H1 (cell line): ENCODE results near the gene SORCS3. TPM values are rescaled to one million over a fixed set of nuclear protein-coding genes. Genes with fewer than 3 reads are reported as not detected.

ENCODE experiments used
- CTCF ChIA-PET: fragments of 300-600 bp; sonication (Branson Sonifier 250); formaldehyde crosslinking; loops from one replicate; lab custom pipeline; 2021; ENCODE audit not compliant: partially characterized antibody; lab: Charles Lee
- POLR2A ChIA-PET: fragments of 300-600 bp; sonication (Branson Sonifier 250); formaldehyde crosslinking; loops from one replicate; lab custom pipeline; 2021; ENCODE audit warnings: inconsistent platforms; ENCODE audit not compliant: partially characterized antibody; lab: Charles Lee
- DNase-seq, 2 experiments: peaks; one replicate each; pipeline versions ENCODE4 v3.0.0 to v3.0.0-alpha.2; 2010 to 2022; ENCODE audit warnings: low spot score in 2 of 2, low read depth in 1 of 2, mixed read lengths in 1 of 2
- FAIRE-seq: peaks from 2 replicates; lab custom pipeline; 2011; peaks lifted over from hg19 to GRCh38; lab: Jason Lieb, UNC
- H2AFZ ChIP-seq: 2 replicates; pipeline ENCODE4 v1.8.1; 2012; ENCODE audit warnings: low read length, inconsistent platforms
- H2AK5ac ChIP-seq: 2 replicates; pipeline ENCODE4 v1.6.1; 2013; ENCODE audit warnings: low read depth, low read length
- H2BK120ac ChIP-seq: replicated peaks from 2 replicates; pipeline ENCODE3; 2013; ENCODE audit warnings: low read depth, low read length, inconsistent platforms
- H2BK12ac ChIP-seq: 2 replicates; pipeline ENCODE4 v1.6.1; 2013; ENCODE audit warnings: low read depth, low read length
- H2BK15ac ChIP-seq: 2 replicates; pipeline ENCODE4 v1.6.1; 2013; ENCODE audit warnings: low read length
- H2BK20ac ChIP-seq: 2 replicates; pipeline ENCODE4 v1.6.1; 2013; ENCODE audit warnings: low read length
- H2BK5ac ChIP-seq: 2 replicates; pipeline ENCODE4 v1.6.1; 2013; ENCODE audit warnings: low read depth, low read length
- H3K14ac ChIP-seq: 2 replicates; pipeline ENCODE4 v1.6.1; 2013; ENCODE audit warnings: inconsistent platforms; ENCODE audit not compliant: insufficient read length
- H3K18ac ChIP-seq: 2 replicates; pipeline ENCODE4 v1.6.1; 2013; ENCODE audit warnings: low read length; ENCODE audit errors: extremely low read depth
- H3K23ac ChIP-seq: 2 replicates; pipeline ENCODE4 v1.6.1; 2013; ENCODE audit warnings: inconsistent platforms; ENCODE audit not compliant: insufficient read length
- H3K23me2 ChIP-seq: 2 replicates; pipeline ENCODE4 v1.6.1; 2013; ENCODE audit warnings: low read depth, low read length
- H3K27ac ChIP-seq: 2 replicates; pipeline ENCODE4 v1.6.1; 2011; ENCODE audit warnings: low read depth, low read length, inconsistent platforms
- H3K27me3 ChIP-seq, 4 experiments: replicated peaks in 1 of 4; 1 replicate in 1 of 4; 2 replicates in 3 of 4; pipeline versions ENCODE4 v1.6.1 to v1.8.1; 2011 to 2013; ENCODE audit warnings: low read length in 3 of 4, mild to moderate bottlenecking in 3 of 4, inconsistent platforms in 2 of 4, mixed read lengths in 2 of 4, moderate library complexity in 1 of 4; ENCODE audit not compliant: control insufficient read depth in 3 of 4, insufficient read depth in 3 of 4; ENCODE audit errors: extremely low read depth in 1 of 4
- H3K36me3 ChIP-seq, 4 experiments: 2 replicates each; pipeline versions ENCODE4 v1.6.1 to v1.8.1; 2011 to 2013; ENCODE audit warnings: mild to moderate bottlenecking in 4 of 4, low read length in 3 of 4, moderate library complexity in 2 of 4, control low read depth in 1 of 4, inconsistent platforms in 1 of 4; ENCODE audit not compliant: insufficient read depth in 4 of 4, control insufficient read depth in 2 of 4
- H3K4ac ChIP-seq: replicated peaks from 2 replicates; pipeline ENCODE3; 2013; ENCODE audit warnings: low read length, low read depth, mixed read lengths, inconsistent platforms; ENCODE audit not compliant: insufficient read length
- H3K4me1 ChIP-seq, 4 experiments: replicated peaks in 1 of 4; 1 replicate in 1 of 4; 2 replicates in 3 of 4; pipeline versions ENCODE4 v1.6.1 to v1.8.1; 2011 to 2013; ENCODE audit warnings: low read length in 3 of 4, inconsistent platforms in 2 of 4, mixed read lengths in 1 of 4; ENCODE audit not compliant: insufficient read depth in 4 of 4, control insufficient read depth in 3 of 4
- H3K4me2 ChIP-seq, 2 experiments: 2 replicates each; pipeline versions ENCODE4 v1.6.1 to v1.8.1; 2011 to 2013; ENCODE audit warnings: low read depth in 2 of 2, low read length in 2 of 2, control low read depth in 1 of 2, inconsistent platforms in 1 of 2, mild to moderate bottlenecking in 1 of 2; ENCODE audit not compliant: insufficient read depth in 1 of 2
- H3K4me3 ChIP-seq, 4 experiments: fragments of 200-600, 300-600 bp in 1 of 4; sonication (generic), shearing (Covaris generic), sonication (Bioruptor Twin) in 1 of 4; 2 replicates each; pipeline versions ENCODE4 v1.5.1 to v1.8.1; 2011 to 2016; ENCODE audit warnings: low read length in 4 of 4, low read depth in 3 of 4, control low read depth in 2 of 4, inconsistent platforms in 2 of 4, mild to moderate bottlenecking in 2 of 4, mixed read lengths in 1 of 4, moderate library complexity in 1 of 4; ENCODE audit not compliant: insufficient read depth in 2 of 4; ENCODE audit errors: extremely low read depth in 1 of 4
- H3K56ac ChIP-seq: replicated peaks from 2 replicates; pipeline ENCODE3; 2013; ENCODE audit warnings: low read depth, mild to moderate bottlenecking, mixed read lengths, low read length, inconsistent platforms; ENCODE audit not compliant: insufficient read length
- H3K79me1 ChIP-seq: 2 replicates; pipeline ENCODE4 v1.6.1; 2013; ENCODE audit warnings: low read depth, low read length, control low read depth
- H3K79me2 ChIP-seq, 2 experiments: 2 replicates each; pipeline versions ENCODE4 v1.6.1 to v1.8.1; 2012 to 2013; ENCODE audit warnings: low read length in 2 of 2, mild to moderate bottlenecking in 2 of 2, inconsistent platforms in 1 of 2; ENCODE audit not compliant: insufficient read depth in 2 of 2, control insufficient read depth in 1 of 2
- H3K9ac ChIP-seq, 4 experiments: replicated peaks in 1 of 4; 1 replicate in 1 of 4; 2 replicates in 3 of 4; pipeline versions ENCODE4 v1.6.1 to v1.8.1; 2011 to 2013; ENCODE audit warnings: low read depth in 3 of 4, low read length in 3 of 4, control low read depth in 2 of 4, mild to moderate bottlenecking in 2 of 4, moderate library complexity in 2 of 4, inconsistent platforms in 1 of 4; ENCODE audit errors: extremely low read depth in 1 of 4
- H3K9me3 ChIP-seq, 2 experiments: 2 replicates each; pipeline versions ENCODE4 v1.6.1 to v1.8.1; 2012 to 2013; ENCODE audit warnings: mild to moderate bottlenecking in 2 of 2, moderate library complexity in 2 of 2, control low read depth in 1 of 2, inconsistent platforms in 1 of 2, low read depth in 1 of 2, low read length in 1 of 2, mixed read lengths in 1 of 2; ENCODE audit not compliant: insufficient read depth in 2 of 2
- H4K20me1 ChIP-seq, 2 experiments: replicated peaks in 1 of 2; 2 replicates each; pipeline versions ENCODE3 to v1.8.1; 2011 to 2013; ENCODE audit warnings: inconsistent platforms in 2 of 2, low read length in 2 of 2, mild to moderate bottlenecking in 1 of 2; ENCODE audit not compliant: insufficient read depth in 2 of 2, control insufficient read depth in 1 of 2
- H4K5ac ChIP-seq: 2 replicates; pipeline ENCODE4 v1.6.1; 2013; ENCODE audit warnings: low read length, low read depth, mixed read lengths, inconsistent platforms; ENCODE audit not compliant: insufficient read length
- H4K8ac ChIP-seq: 2 replicates; pipeline ENCODE4 v1.8.0; 2013; ENCODE audit warnings: mild to moderate bottlenecking, moderate library complexity, low read length, inconsistent platforms; ENCODE audit not compliant: insufficient read depth; ENCODE audit errors: extremely low read depth
- H4K91ac ChIP-seq: replicated peaks from 2 replicates; pipeline ENCODE3; 2013; ENCODE audit warnings: low read length, mixed read lengths, inconsistent platforms; ENCODE audit not compliant: insufficient read length
- ATF3 ChIP-seq: IDR thresholded peaks from 2 replicates; pipeline ENCODE4 v1.6.1; 2011; ENCODE audit warnings: low read depth, mild to moderate bottlenecking, low read length; ENCODE audit not compliant: insufficient read depth
- BACH1 ChIP-seq: IDR thresholded peaks from 2 replicates; pipeline ENCODE4 v1.6.1; 2012; ENCODE audit warnings: low read length, improper control_type of control experiment
- CBX5 ChIP-seq: fragments of 300-800, 300-1000 bp; sonication (generic); IDR thresholded peaks from 2 replicates; pipeline ENCODE4 v1.7.1; 2016; ENCODE audit warnings: antibody characterized with exemption, low read length, low read depth
- EZH2 ChIP-seq: fragments of 200-600 bp; sonication (generic); IDR thresholded peaks from 2 replicates; pipeline ENCODE4 v1.7.1; 2012; ENCODE audit warnings: low read depth, mild to moderate bottlenecking, moderate library complexity, low read length, inconsistent platforms; ENCODE audit not compliant: severe bottlenecking
- GABPA ChIP-seq: IDR thresholded peaks from 2 replicates; pipeline ENCODE4 v1.6.1; 2011; ENCODE audit warnings: mild to moderate bottlenecking, low read length, moderate library complexity, borderline replicate concordance; ENCODE audit not compliant: insufficient read depth
- JUND ChIP-seq: IDR thresholded peaks from 2 replicates; pipeline ENCODE4 v1.6.1; 2011; ENCODE audit warnings: mild to moderate bottlenecking, improper control_type of control experiment, low read length
- NRF1 ChIP-seq: IDR thresholded peaks from 2 replicates; pipeline ENCODE4 v1.6.1; 2011; ENCODE audit warnings: mild to moderate bottlenecking, low read depth, low read length, improper control_type of control experiment
- RXRA ChIP-seq: IDR thresholded peaks from 2 replicates; pipeline ENCODE4 v1.6.1; 2011; ENCODE audit warnings: low read depth, mild to moderate bottlenecking, low read length, moderate library complexity; ENCODE audit not compliant: insufficient read depth
- SIX5 ChIP-seq: IDR thresholded peaks from 2 replicates; pipeline ENCODE4 v1.6.1; 2011; ENCODE audit warnings: mild to moderate bottlenecking, low read depth, low read length
- SP4 ChIP-seq: IDR thresholded peaks from 2 replicates; pipeline ENCODE4 v1.6.1; 2012; ENCODE audit warnings: low read length, inconsistent platforms
- SRF ChIP-seq: IDR thresholded peaks from 2 replicates; pipeline ENCODE4 v1.6.1; 2011; ENCODE audit warnings: mild to moderate bottlenecking, low read depth, low read length, moderate library complexity
- TCF12 ChIP-seq: IDR thresholded peaks from 2 replicates; pipeline ENCODE4 v1.6.1; 2011; ENCODE audit warnings: low read depth, mild to moderate bottlenecking, low read length
- WGBS, 2 experiments: shearing (Covaris generic) in 1 of 2; methylation state at CpG; one replicate each; pipeline versions ENCODE4 v1.1.6 to v1.1.7; 2013 to 2015; ENCODE audit warnings: low lambda C conversion rate in 2 of 2, mixed read lengths in 2 of 2, inconsistent platforms in 1 of 2, low coverage in 1 of 2, missing lambda C conversion rate in 1 of 2; ENCODE audit not compliant: insufficient replicate concordance in 2 of 2, insufficient coverage in 1 of 2, insufficient read length in 1 of 2; ENCODE audit errors: extremely low coverage in 1 of 2, missing lambda C conversion rate in 1 of 2; 5-methylcytosine and 5-hydroxymethylcytosine counted together
- polyA plus RNA-seq, 7 experiments: library from polyadenylated mRNA; depleted of rRNA in 3 of 7; stranded (reverse) in 5 of 7; unstranded in 2 of 7; fragments of >200 nt in 5 of 7; fragments of 200-250 nt in 2 of 7; gene quantifications; 1 replicate in 5 of 7; 2 replicates in 1 of 7; 4 replicates in 1 of 7; pipeline versions ENCODE4 v1.2.1 to v1.2.3, GENCODE V29; 2011 to 2013; ENCODE audit warnings: missing spikeins in 2 of 7, mixed read lengths in 2 of 7
- total RNA-seq: library from RNA; stranded (reverse); fragmentation: NEBNext Ultra II Directional; extraction: Animal tissue kit (Norgen Biotek cat#: 25700); gene quantifications from 2 replicates; pipeline ENCODE4 v1.2.1, GENCODE V29; 2021

The SORCS3 gene
- total and polyA plus RNA-seq, 2 of the 8 experiments (the other 6 are each of a cell fraction or from before 2014, with no cell fraction given), result 0.26 to 0.88 TPM

GRCh38 chr10:104657457-104657856 lies 16.4 kb downstream of the SORCS3 start:
- H3K27ac ChIP-seq, result no peak overlapping the region
- no peaks in the 10 kb centered on the region for H3K27me3 ChIP-seq
- WGBS, 2 experiments, result 67% methylated on average over 3 of the region's 3 CpGs; no CpG with 5 or more reads in 1 of the 2 experiments

More at GRCh38 chr10:104657457-104657856, 16.4 kb downstream of the SORCS3 start:
- H2BK120ac ChIP-seq, result no peak overlapping the region
- no peaks in the 10 kb centered on the region for H3K79me1 ChIP-seq
- ChIA-PET POLR2A (no interaction called here), CTCF (interaction anchor here (1.3 to 1.4 kb wide), 2 partner anchors 9 to 43 kb away, joined by 3 to 6 read pairs; no protein-coding TSS in a partner anchor)
- H3K14ac ChIP-seq, result no peak overlapping the region
- H3K4me3 ChIP-seq, result no peak overlapping the region
- no peaks in the 10 kb centered on the region for H4K20me1 ChIP-seq
- no peak overlapping the region for H2BK20ac ChIP-seq
- no peaks in the 10 kb centered on the region for H3K9me3 ChIP-seq
- no peak overlapping the region for H3K23ac ChIP-seq
- no peak for FAIRE-seq
- no peak overlapping the region for H3K4ac ChIP-seq
- H2AFZ ChIP-seq, result no peak overlapping the region
- no peak overlapping the region for H4K91ac ChIP-seq
- TF ChIP-seq NRF1 (no peak), EZH2 (no peak), SRF (no peak), CBX5 (no peak), TCF12 (no peak), ATF3 (no peak), SP4 (no peak), RXRA (no peak), BACH1 (no peak), JUND (no peak), GABPA (no peak), SIX5 (no peak)
- TF ChIP-seq, all 59 proteins: peak for 0
- Histone ChIP-seq H3K18ac (no peak overlapping the region), H2BK12ac (no peak overlapping the region), H3K4me2 (no peak overlapping the region), H3K23me2 (no peaks in the 10 kb centered on the region), H2BK5ac (no peak overlapping the region), H3K36me3 (no peaks in the 10 kb centered on the region), H2AK5ac (no peak overlapping the region), H4K5ac (no peak overlapping the region), H3K4me1 (peaks cover 0 to 8% (median 0%) of the 10 kb centered on the region in 4 experiments; a peak in 1 of 7 replicates), H3K56ac (no peak overlapping the region), H3K9ac (no peak overlapping the region), H3K79me2 (no peaks in the 10 kb centered on the region), H2BK15ac (no peak overlapping the region), H4K8ac (no peak overlapping the region)
- no peak for DNase-seq
